Measurements from ENCODE around the gene SGCA.
A peak's percentile ranks its signal among the peaks of the same experiment; 100 is the strongest.

The SGCA gene

GRCh38 chr17:50192618-50193291, 26.9 kb downstream of the SGCA start:
- DNase-seq (ENCODE audit: extremely low read depth in 1 of 2, low read depth in 1 of 2): no peak

- DNase-seq (ENCODE audit: extremely low read depth in 1 of 2, low read depth in 1 of 2): no peak
Observed at GRCh38 chr17:50194140-50194933, 28.5 kb downstream of the SGCA start.

- DNase-seq (ENCODE audit: extremely low read depth in 1 of 2, low read depth in 1 of 2): no peak
Observed at GRCh38 chr17:50194934-50195865, 29.4 kb downstream of the SGCA start.

- DNase-seq (ENCODE audit: extremely low read depth in 1 of 2, low read depth in 1 of 2): no peak
Observed at GRCh38 chr17:50196036-50196435, 30.2 kb downstream of the SGCA start.

- DNase-seq (ENCODE audit: extremely low read depth in 1 of 2, low read depth in 1 of 2): no peak
Observed at GRCh38 chr17:50196826-50197225, 31.0 kb downstream of the SGCA start.

GRCh38 chr17:50198026-50198669, 32.3 kb downstream of the SGCA start:
- peak in 1 of 2 donors; percentile 33 for DNase-seq (ENCODE audit: extremely low read depth in 1 of 2, low read depth in 1 of 2)

- no peak for DNase-seq (ENCODE audit: extremely low read depth in 1 of 2, low read depth in 1 of 2)
Observed at GRCh38 chr17:50199211-50199802, 33.5 kb downstream of the SGCA start.

- DNase-seq (ENCODE audit: extremely low read depth in 1 of 2, low read depth in 1 of 2): peak; percentile 35 to 65
Observed at GRCh38 chr17:50199803-50200456, 34.1 kb downstream of the SGCA start.

GRCh38 chr17:50200457-50201275, 34.9 kb downstream of the SGCA start:
- DNase-seq (ENCODE audit: extremely low read depth in 1 of 2, low read depth in 1 of 2): peak; percentile 47 to 62

- DNase-seq (ENCODE audit: extremely low read depth in 1 of 2, low read depth in 1 of 2): no peak
Observed at GRCh38 chr17:50201276-50201854, 35.6 kb downstream of the SGCA start, which contains the start of gene COL1A1. COL1A1 (minus strand) TSS chr17:50201631; CDS start chr17:50201513, 118 bp downstream.

GRCh38 chr17:50203086-50203485, 37.3 kb downstream of the SGCA start:
- DNase-seq (ENCODE audit: extremely low read depth in 1 of 2, low read depth in 1 of 2): no peak

GRCh38 chr17:50203604-50204345, 38.0 kb downstream of the SGCA start:
- DNase-seq (ENCODE audit: extremely low read depth in 1 of 2, low read depth in 1 of 2): no peak

GRCh38 chr17:50204431-50204830, 38.6 kb downstream of the SGCA start:
- no peak for DNase-seq (ENCODE audit: extremely low read depth in 1 of 2, low read depth in 1 of 2)

- no peak for DNase-seq (ENCODE audit: extremely low read depth in 1 of 2, low read depth in 1 of 2)
Observed at GRCh38 chr17:50205111-50205962, 39.5 kb downstream of the SGCA start.

- DNase-seq (ENCODE audit: extremely low read depth in 1 of 2, low read depth in 1 of 2): no peak
Observed at GRCh38 chr17:50205963-50206505, 40.2 kb downstream of the SGCA start.

GRCh38 chr17:50206604-50207293, 40.9 kb downstream of the SGCA start:
- DNase-seq (ENCODE audit: extremely low read depth in 1 of 2, low read depth in 1 of 2): no peak
